GM12865 (cell line): ENCODE data around the gene ELL.

Experiments used
- DNase-seq: peaks from one replicate; pipeline ENCODE4 v3.0.0; 2010; ENCODE audit warnings: low read depth
- H3K4me3 ChIP-seq: 2 replicates; pipeline ENCODE4 v1.5.1; 2011; ENCODE audit warnings: mild to moderate bottlenecking, low read depth, low read length, control low read depth
- TF ChIP-seq, protein P1 (sequence below): IDR thresholded peaks from 2 replicates; pipeline ENCODE4 v1.5.1; 2011; ENCODE audit warnings: low read length, control low read depth, low read depth, inconsistent platforms; ENCODE audit not compliant: insufficient read depth; ENCODE audit errors: missing control alignments

Gene ELL

DNA sequence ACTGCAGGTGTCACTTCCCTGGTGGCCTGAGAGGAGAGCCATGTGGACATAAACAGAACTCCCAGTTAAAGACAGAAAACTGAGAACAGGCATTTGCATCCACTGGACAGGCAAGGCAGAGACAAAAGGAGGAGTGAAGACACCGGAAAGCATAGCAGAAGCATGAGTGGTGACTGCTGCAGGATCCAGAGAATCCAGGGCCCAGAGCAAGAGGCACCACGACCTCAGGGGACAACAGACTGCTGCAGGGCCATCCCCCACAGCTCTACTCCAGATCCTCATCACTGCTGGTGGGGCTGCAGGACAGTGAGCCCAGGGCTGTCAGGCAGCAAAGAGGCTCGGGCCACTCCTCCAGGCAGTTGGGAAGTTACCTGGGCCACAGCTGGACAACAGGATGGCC is 69.5 kb downstream of the ELL start:
- H3K4me3 ChIP-seq, result no peak overlapping the region
- TF ChIP-seq, protein P1, sequence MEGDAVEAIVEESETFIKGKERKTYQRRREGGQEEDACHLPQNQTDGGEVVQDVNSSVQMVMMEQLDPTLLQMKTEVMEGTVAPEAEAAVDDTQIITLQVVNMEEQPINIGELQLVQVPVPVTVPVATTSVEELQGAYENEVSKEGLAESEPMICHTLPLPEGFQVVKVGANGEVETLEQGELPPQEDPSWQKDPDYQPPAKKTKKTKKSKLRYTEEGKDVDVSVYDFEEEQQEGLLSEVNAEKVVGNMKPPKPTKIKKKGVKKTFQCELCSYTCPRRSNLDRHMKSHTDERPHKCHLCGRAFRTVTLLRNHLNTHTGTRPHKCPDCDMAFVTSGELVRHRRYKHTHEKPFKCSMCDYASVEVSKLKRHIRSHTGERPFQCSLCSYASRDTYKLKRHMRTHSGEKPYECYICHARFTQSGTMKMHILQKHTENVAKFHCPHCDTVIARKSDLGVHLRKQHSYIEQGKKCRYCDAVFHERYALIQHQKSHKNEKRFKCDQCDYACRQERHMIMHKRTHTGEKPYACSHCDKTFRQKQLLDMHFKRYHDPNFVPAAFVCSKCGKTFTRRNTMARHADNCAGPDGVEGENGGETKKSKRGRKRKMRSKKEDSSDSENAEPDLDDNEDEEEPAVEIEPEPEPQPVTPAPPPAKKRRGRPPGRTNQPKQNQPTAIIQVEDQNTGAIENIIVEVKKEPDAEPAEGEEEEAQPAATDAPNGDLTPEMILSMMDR, result no peak
- no peak for DNase-seq

GRCh38 chr19:18450931-18451836 is 70.7 kb downstream of the ELL start:
- no peak overlapping the region for H3K4me3 ChIP-seq
- peak; percentile 85 for DNase-seq
- TF ChIP-seq, protein P1, result peak; percentile 99

DNA sequence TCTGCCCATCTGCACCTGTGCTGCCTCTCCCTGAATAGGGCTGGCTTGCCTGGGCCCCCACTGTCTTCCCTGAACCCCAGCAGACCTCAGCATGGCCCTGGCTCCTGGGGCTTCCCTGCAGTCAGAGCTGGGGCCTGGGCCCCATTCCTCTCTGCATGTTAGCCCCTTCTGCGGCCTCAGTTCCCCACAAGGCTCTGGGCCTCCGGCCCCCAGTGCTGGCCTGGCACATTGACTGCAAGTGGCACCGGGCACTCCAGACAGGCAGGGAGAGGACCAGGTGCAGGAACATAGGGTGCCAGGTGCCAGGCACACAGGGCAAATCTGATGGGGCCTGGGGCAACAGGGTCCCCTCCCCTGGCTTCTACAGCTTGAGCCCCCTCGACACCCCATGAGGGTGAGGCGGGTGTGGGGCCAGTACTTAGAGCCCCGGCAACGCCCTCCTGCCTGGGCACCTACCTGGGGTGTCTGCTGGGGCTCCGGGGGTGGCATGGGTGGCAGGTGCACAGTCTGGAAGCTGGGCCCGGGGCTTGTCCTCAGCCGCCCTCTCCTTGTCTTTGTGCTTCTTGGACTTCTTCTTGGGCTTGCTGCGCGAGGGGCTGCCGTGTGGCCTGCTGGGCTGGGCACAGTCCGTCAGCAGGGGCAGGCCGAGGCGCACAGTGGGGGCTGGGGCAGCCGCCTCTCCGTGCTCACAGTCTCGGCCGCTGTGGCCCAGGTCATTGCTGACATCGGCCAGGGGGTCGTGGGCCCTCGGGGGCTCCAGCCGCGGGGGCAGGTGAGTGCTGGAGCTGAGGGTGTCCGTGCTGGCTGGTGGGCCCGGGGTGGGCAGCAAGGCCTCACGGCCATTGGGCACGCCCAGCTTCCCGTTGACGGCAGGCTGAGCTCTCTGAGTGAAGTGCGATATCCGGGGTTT is 71.6 kb downstream of the ELL start:
- no peak overlapping the region for H3K4me3 ChIP-seq
- no peak for DNase-seq
- TF ChIP-seq, protein P1, result no peak

- TF ChIP-seq, protein P1, result no peak
- H3K4me3 ChIP-seq, result no peak overlapping the region
Measured at GRCh38 chr19:18449552-18449951, 72.3 kb downstream of the ELL start.

GRCh38 chr19:18446811-18447359 is 75.0 kb downstream of the ELL start:
- DNase-seq, result no peak
- no peak overlapping the region for H3K4me3 ChIP-seq
- TF ChIP-seq, protein P1, result no peak

More at GRCh38 chr19:18449552-18449951, 72.3 kb downstream of the ELL start:
- no peak for DNase-seq

- no peak overlapping the region for H3K4me3 ChIP-seq
- DNase-seq, result no peak
- TF ChIP-seq, protein P1, result no peak
Measured at GRCh38 chr19:18446145-18446810, 75.6 kb downstream of the ELL start.
